Sigmoid colon (tissue), 4 donors: Measurements from ENCODE around the gene MAP1LC3B.

Source experiments
- EP300 ChIP-seq, 4 donors: sonication (generic); formaldehyde crosslinking; IDR thresholded peaks; one replicate each; pipeline ENCODE4 v1.6.1; 2017; ENCODE audit warnings: antibody characterized with exemption in 4 of 4
- TF ChIP-seq, protein P1 (sequence below), 4 experiments: fragments of 450-650 bp in 3 of 4; fragments of 200-600 bp in 1 of 4; IDR thresholded peaks; one replicate each; pipeline ENCODE4 v1.5.1; 2016 to 2019; ENCODE audit warnings: antibody characterized with exemption in 4 of 4, mild to moderate bottlenecking in 3 of 4, moderate library complexity in 2 of 4

GRCh38 chr16:87390641-87391323 is 1.4 kb upstream of the MAP1LC3B start:
- TF ChIP-seq, protein P1, sequence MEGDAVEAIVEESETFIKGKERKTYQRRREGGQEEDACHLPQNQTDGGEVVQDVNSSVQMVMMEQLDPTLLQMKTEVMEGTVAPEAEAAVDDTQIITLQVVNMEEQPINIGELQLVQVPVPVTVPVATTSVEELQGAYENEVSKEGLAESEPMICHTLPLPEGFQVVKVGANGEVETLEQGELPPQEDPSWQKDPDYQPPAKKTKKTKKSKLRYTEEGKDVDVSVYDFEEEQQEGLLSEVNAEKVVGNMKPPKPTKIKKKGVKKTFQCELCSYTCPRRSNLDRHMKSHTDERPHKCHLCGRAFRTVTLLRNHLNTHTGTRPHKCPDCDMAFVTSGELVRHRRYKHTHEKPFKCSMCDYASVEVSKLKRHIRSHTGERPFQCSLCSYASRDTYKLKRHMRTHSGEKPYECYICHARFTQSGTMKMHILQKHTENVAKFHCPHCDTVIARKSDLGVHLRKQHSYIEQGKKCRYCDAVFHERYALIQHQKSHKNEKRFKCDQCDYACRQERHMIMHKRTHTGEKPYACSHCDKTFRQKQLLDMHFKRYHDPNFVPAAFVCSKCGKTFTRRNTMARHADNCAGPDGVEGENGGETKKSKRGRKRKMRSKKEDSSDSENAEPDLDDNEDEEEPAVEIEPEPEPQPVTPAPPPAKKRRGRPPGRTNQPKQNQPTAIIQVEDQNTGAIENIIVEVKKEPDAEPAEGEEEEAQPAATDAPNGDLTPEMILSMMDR (IDR thresholded peaks at IDR 0.05) = no peak
- no peak for TF ChIP-seq EP300 (IDR thresholded peaks at IDR 0.05)
